ENCODE measurements around the gene NLRP7.

NLRP7 gene

DNA sequence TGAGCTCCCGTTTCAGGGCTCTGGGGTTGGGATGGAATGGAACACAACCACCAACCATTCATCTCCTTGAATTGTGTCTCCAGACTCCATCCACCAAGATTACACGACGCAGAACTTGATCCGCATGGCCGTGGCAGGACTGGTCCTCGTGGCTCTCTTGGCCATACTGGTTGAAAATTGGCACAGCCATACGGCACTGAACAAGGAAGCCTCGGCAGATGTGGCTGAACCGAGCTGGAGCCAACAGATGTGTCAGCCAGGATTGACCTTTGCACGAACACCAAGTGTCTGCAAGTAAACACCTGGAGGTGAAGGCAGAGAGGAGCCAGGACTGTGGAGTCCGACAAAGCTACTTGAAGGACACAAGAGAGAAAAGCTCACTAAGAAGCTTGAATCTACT, 57.8 kb downstream of the NLRP7 start:
- Histone ChIP-seq H3K27ac (ENCODE audit: low read depth, low read length) (no peak overlapping the region), H4K20me1 (ENCODE audit: low read depth, low read length) (no peaks in the 10 kb centered on the region), H3K9me3 (ENCODE audit: insufficient read depth, low read length) (no peaks in the 10 kb centered on the region), H3K79me2 (ENCODE audit: insufficient read depth, low read length) (no peaks in the 10 kb centered on the region), H3K9me2 (replicated peaks; ENCODE audit: insufficient read depth, low read length) (no peaks in the 10 kb centered on the region), H2AFZ (ENCODE audit: low read depth, low read length, severe bottlenecking) (no peak overlapping the region), H3K4me3 (ENCODE audit: insufficient read depth, low read length, poor library complexity, severe bottlenecking) (no peak overlapping the region), H3K9ac (ENCODE audit: low read length) (no peak overlapping the region), H3K27me3 (ENCODE audit: low read length) (no peaks in the 10 kb centered on the region), H3F3A (ENCODE audit: insufficient read depth) (no peaks in the 10 kb centered on the region), H3K36me3 (ENCODE audit: low read length) (no peaks in the 10 kb centered on the region), H3K4me2 (ENCODE audit: low read depth, low read length, poor library complexity, severe bottlenecking) (no peak overlapping the region)
- TF ChIP-seq, protein P1, sequence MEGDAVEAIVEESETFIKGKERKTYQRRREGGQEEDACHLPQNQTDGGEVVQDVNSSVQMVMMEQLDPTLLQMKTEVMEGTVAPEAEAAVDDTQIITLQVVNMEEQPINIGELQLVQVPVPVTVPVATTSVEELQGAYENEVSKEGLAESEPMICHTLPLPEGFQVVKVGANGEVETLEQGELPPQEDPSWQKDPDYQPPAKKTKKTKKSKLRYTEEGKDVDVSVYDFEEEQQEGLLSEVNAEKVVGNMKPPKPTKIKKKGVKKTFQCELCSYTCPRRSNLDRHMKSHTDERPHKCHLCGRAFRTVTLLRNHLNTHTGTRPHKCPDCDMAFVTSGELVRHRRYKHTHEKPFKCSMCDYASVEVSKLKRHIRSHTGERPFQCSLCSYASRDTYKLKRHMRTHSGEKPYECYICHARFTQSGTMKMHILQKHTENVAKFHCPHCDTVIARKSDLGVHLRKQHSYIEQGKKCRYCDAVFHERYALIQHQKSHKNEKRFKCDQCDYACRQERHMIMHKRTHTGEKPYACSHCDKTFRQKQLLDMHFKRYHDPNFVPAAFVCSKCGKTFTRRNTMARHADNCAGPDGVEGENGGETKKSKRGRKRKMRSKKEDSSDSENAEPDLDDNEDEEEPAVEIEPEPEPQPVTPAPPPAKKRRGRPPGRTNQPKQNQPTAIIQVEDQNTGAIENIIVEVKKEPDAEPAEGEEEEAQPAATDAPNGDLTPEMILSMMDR (IDR thresholded peaks at IDR 0.05; ENCODE audit: insufficient read depth, low read length, poor library complexity, severe bottlenecking) = no peak
- no peak for TF ChIP-seq EZH2phosphoT487 (conservative IDR thresholded peaks at IDR 0.05; ENCODE audit: low read length)

DNA sequence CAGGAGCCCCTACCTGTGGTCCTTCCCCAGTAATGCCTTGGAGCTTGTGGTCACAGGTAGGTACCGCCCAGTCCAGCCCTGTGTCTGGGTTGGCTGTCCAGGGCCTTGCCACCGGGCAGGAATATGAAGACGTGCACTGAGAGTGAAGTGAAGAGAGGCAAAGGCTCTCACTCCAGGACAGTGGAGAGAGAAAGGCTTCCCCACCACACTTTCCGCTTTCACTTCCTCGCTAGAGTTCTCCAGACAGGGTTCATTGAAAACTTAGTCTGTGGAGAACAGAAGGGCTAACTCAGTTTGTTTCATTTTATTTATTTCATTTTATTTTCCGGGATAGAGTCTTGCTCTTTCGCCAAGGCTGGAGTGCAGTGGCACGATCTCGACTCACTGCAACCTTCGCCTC, 59.1 kb downstream of the NLRP7 start:
- Histone ChIP-seq H3K36me3 (ENCODE audit: low read length) (no peaks in the 10 kb centered on the region), H3K79me2 (ENCODE audit: insufficient read depth, low read length) (no peaks in the 10 kb centered on the region), H3F3A (ENCODE audit: insufficient read depth) (no peaks in the 10 kb centered on the region), H4K20me1 (ENCODE audit: low read depth, low read length) (no peaks in the 10 kb centered on the region), H3K9ac (ENCODE audit: low read length) (no peak overlapping the region), H3K9me3 (ENCODE audit: insufficient read depth, low read length) (no peaks in the 10 kb centered on the region), H3K4me3 (ENCODE audit: insufficient read depth, low read length, poor library complexity, severe bottlenecking) (no peak overlapping the region), H2AFZ (ENCODE audit: low read depth, low read length, severe bottlenecking) (no peak overlapping the region), H3K27me3 (ENCODE audit: low read length) (no peaks in the 10 kb centered on the region), H3K4me2 (ENCODE audit: low read depth, low read length, poor library complexity, severe bottlenecking) (no peak overlapping the region), H3K9me2 (replicated peaks; ENCODE audit: insufficient read depth, low read length) (no peaks in the 10 kb centered on the region), H3K27ac (ENCODE audit: low read depth, low read length) (no peak overlapping the region)
- TF ChIP-seq, protein P1 (IDR thresholded peaks at IDR 0.05; ENCODE audit: insufficient read depth, low read length, poor library complexity, severe bottlenecking) = no peak

DNA sequence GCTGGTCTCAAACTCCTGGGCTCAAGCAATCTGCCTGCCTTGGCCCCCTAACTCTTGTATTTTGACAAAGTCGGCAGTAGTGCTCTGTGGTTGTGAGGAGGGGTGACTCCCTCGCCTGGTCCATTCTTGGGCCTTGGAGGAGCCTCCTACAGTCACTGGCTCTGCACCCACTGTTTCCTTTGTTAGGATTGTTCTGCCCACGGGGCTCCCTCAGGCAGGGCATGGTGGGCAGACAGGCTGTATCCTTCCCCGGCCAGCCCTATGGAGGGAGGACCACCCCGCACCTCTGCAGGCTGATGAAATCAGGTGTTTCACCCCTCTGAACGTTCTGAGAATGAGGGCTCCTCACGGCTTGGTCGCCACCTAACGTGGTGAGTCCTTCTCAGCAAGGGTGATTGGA, 64.1 kb downstream of the NLRP7 start:
- H3K9ac ChIP-seq (ENCODE audit: low read length) = 0 out of 2 replicates have a peak overlapping the region, but pooled peaks have one; percentile 15
- H2AFZ ChIP-seq (ENCODE audit: low read depth, low read length, severe bottlenecking) = peak overlapping the region; percentile 72
- no peaks in the 10 kb centered on the region for H3K27me3 ChIP-seq (ENCODE audit: low read length)

More for the DNA sequence above, 64.1 kb downstream of the NLRP7 start:
- no peaks in the 10 kb centered on the region for H3K36me3 ChIP-seq (ENCODE audit: low read length)
- H3F3A ChIP-seq (ENCODE audit: insufficient read depth) = no peaks in the 10 kb centered on the region
- no peaks in the 10 kb centered on the region for H3K9me2 ChIP-seq (replicated peaks; ENCODE audit: insufficient read depth, low read length)
- no peaks in the 10 kb centered on the region for H3K79me2 ChIP-seq (ENCODE audit: insufficient read depth, low read length)
- TF ChIP-seq, protein P1 (IDR thresholded peaks at IDR 0.05; ENCODE audit: insufficient read depth, low read length, poor library complexity, severe bottlenecking) = no peak
- no peak for TF ChIP-seq EZH2phosphoT487 (conservative IDR thresholded peaks at IDR 0.05; ENCODE audit: low read length)
- peak overlapping the region; percentile 62 for H3K4me2 ChIP-seq (ENCODE audit: low read depth, low read length, poor library complexity, severe bottlenecking)
- no peaks in the 10 kb centered on the region for H4K20me1 ChIP-seq (ENCODE audit: low read depth, low read length)
- H3K27ac ChIP-seq (ENCODE audit: low read depth, low read length) = no peak overlapping the region
- H3K4me3 ChIP-seq (ENCODE audit: insufficient read depth, low read length, poor library complexity, severe bottlenecking) = no peak overlapping the region
- no peaks in the 10 kb centered on the region for H3K9me3 ChIP-seq (ENCODE audit: insufficient read depth, low read length)
